ENCODE data around the gene CCDC51.

CCDC51 gene

GRCh38 chr3:48441940-48442339 is 2.0 kb upstream of the CCDC51 start:
- DNase-seq (ENCODE audit: insufficient read length): no peak
- no peak for TF ChIP-seq POLR2AphosphoS5 (IDR thresholded peaks at IDR 0.05; ENCODE audit: low read depth, low read length)
- no peak for TF ChIP-seq POLR2A (IDR thresholded peaks at IDR 0.05; ENCODE audit: low read depth, low read length)
- TF ChIP-seq TAF1 (IDR thresholded peaks at IDR 0.05; ENCODE audit: borderline replicate concordance, low read depth, low read length): no peak
- no peak for FAIRE-seq

- no peak for FAIRE-seq
- no peak for DNase-seq (ENCODE audit: insufficient read length)
- TF ChIP-seq POLR2AphosphoS5 (IDR thresholded peaks at IDR 0.05; ENCODE audit: low read depth, low read length): no peak
- no peak for TF ChIP-seq TAF1 (IDR thresholded peaks at IDR 0.05; ENCODE audit: borderline replicate concordance, low read depth, low read length)
- no peak for TF ChIP-seq POLR2A (IDR thresholded peaks at IDR 0.05; ENCODE audit: low read depth, low read length)
Measured at GRCh38 chr3:48440590-48440958, 655 bp upstream of the CCDC51 start.

GRCh38 chr3:48437812-48438211 is 2.1 kb downstream of the CCDC51 start:
- FAIRE-seq (no peak), DNase-seq (ENCODE audit: insufficient read length) (no peak)
- TF ChIP-seq POLR2AphosphoS5 (IDR thresholded peaks at IDR 0.05; ENCODE audit: low read depth, low read length): no peak
- TF ChIP-seq POLR2A (IDR thresholded peaks at IDR 0.05; ENCODE audit: low read depth, low read length): no peak
- no peak for TF ChIP-seq TAF1 (IDR thresholded peaks at IDR 0.05; ENCODE audit: borderline replicate concordance, low read depth, low read length)

DNA sequence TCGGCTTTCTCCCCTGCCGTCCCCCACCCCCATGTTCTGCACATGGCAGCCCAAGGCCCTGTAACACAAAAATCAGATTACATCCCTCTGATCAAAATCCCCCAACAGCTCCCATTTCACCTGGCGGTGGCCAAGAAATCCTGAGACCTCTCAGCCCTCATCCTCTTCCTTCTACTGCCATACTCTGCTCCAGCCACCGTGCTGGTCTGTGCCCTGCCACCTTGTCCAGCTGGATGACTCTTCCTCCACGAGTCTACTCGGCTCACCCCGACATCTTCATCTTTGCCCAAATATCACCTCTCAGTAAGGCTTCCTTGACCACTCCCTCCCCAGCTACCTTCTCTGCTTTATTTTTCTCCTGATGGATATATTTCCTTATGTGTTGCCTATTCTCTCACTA is 3.1 kb downstream of the CCDC51 start:
- TF ChIP-seq POLR2AphosphoS5 (IDR thresholded peaks at IDR 0.05; ENCODE audit: low read depth, low read length) (no peak), POLR2A (IDR thresholded peaks at IDR 0.05; ENCODE audit: low read depth, low read length) (no peak), TAF1 (IDR thresholded peaks at IDR 0.05; ENCODE audit: borderline replicate concordance, low read depth, low read length) (no peak)
- FAIRE-seq: no peak
- no peak for DNase-seq (ENCODE audit: insufficient read length)

DNA sequence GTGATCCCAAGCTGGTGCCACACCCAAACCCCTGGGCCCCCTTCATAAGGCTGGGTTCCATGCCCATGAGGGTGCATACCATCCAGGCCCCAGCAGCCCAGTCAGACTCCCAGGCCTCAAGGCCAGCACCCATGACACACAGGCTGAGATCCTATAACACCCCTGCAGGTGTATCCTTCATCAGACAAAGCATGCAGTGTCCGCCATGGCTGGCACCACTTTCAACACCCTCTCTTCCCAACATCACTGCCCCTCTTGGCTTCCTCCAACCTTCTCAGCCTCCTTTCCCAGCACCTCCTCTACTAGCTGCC is 3.5 kb downstream of the CCDC51 start:
- FAIRE-seq: no peak
- TF ChIP-seq POLR2AphosphoS5 (IDR thresholded peaks at IDR 0.05; ENCODE audit: low read depth, low read length) (no peak), POLR2A (IDR thresholded peaks at IDR 0.05; ENCODE audit: low read depth, low read length) (no peak), TAF1 (IDR thresholded peaks at IDR 0.05; ENCODE audit: borderline replicate concordance, low read depth, low read length) (no peak)
- no peak for DNase-seq (ENCODE audit: insufficient read length)

DNA sequence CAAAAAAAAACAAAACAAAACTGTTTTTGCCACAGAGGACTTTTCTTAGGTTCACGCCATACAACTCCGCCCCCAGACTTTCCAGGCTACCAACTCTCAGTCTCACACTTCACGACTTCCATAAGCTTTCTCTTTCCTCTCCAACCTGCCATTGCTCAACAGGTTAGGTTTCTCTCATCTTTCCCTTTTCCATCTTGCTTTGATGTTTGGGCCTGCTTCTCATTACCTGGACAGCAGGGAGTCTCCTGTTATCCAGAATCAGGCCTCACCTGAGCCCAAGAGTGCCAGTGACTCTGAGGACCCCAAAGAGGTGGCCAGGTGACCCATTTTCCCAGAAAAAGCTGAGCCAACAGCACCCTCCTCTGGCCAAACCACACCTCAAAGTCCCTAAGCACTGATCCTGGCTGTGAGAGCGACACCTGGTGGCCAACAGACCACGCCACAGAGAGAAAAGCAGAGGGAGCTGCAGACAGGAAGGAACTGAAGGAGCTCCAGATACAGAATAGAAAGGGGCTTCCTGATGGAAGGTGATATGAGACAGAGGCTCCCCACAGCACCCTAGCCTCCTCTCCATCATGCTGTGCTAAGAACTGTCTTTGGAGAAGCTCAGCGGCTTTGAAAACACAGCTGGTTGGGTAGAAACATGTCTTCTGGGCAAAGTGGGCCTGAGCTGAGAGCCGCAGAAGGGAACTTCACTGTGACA is 4.0 kb downstream of the CCDC51 start:
- TF ChIP-seq POLR2A (IDR thresholded peaks at IDR 0.05; ENCODE audit: low read depth, low read length): no peak
- no peak for TF ChIP-seq TAF1 (IDR thresholded peaks at IDR 0.05; ENCODE audit: borderline replicate concordance, low read depth, low read length)
- TF ChIP-seq POLR2AphosphoS5 (IDR thresholded peaks at IDR 0.05; ENCODE audit: low read depth, low read length): no peak
- FAIRE-seq (peak; percentile 88), DNase-seq (ENCODE audit: insufficient read length) (peak; percentile 72)

DNA sequence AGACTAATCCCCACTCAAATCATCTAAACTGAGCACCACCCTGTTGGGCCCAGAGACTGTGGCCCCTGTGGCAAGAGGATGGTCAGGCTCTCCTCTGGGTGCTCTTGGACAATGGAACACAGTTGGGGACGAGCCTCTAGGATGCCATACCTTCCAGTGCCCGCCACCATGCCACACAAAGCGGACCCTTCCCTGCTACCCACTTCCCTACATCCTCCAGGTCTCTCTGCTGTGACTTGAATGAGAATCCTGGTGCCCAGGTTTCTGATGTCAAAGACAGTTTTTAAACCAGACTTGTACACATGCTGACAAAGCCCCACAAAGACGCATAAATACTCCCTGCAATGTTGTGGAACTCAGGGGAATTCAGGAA is 4.7 kb downstream of the CCDC51 start:
- TF ChIP-seq POLR2A (IDR thresholded peaks at IDR 0.05; ENCODE audit: low read depth, low read length): no peak
- TF ChIP-seq TAF1 (IDR thresholded peaks at IDR 0.05; ENCODE audit: borderline replicate concordance, low read depth, low read length): no peak
- DNase-seq (ENCODE audit: insufficient read length) (no peak), FAIRE-seq (no peak)

- FAIRE-seq (no peak), DNase-seq (ENCODE audit: insufficient read length) (no peak)
- TF ChIP-seq POLR2A (IDR thresholded peaks at IDR 0.05; ENCODE audit: low read depth, low read length): no peak
- TF ChIP-seq TAF1 (IDR thresholded peaks at IDR 0.05; ENCODE audit: borderline replicate concordance, low read depth, low read length): no peak
- TF ChIP-seq POLR2AphosphoS5 (IDR thresholded peaks at IDR 0.05; ENCODE audit: low read depth, low read length): no peak
Measured at GRCh38 chr3:48434591-48435222, 5.2 kb downstream of the CCDC51 start.

DNA sequence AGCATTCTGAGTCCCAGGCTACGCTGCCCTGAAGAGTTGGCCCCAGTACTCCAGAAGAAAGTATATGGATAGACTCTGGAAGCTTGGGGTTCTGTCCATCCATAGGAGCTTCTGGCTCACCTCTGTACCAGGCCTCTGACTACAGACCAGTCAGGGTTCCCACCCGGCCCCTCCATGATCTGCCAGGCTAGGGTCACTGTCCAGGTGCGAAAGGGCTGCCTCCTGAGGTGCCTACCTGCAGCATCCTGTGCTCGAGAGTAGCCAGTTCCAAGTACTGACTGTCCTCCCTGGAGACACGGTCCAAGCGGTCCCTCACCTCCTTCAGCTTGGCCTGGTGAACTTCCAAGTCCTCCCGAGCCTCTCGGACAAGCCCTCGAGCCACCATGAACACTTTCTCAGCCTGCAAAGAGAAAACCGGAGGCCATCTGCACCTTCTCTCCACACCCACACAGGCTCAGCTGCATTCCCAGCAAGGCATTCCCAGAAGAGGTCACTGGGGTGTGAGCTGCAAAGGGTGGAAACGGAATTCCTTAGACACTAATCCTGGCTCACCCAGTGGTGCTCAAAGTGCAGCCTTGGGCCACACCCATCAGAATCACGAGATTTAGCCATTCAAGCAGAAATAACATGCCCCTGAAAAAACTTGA is 6.3 kb downstream of the CCDC51 start:
- FAIRE-seq (no peak), DNase-seq (ENCODE audit: insufficient read length) (no peak)
- TF ChIP-seq POLR2A (IDR thresholded peaks at IDR 0.05; ENCODE audit: low read depth, low read length) (no peak), TAF1 (IDR thresholded peaks at IDR 0.05; ENCODE audit: borderline replicate concordance, low read depth, low read length) (no peak), POLR2AphosphoS5 (IDR thresholded peaks at IDR 0.05; ENCODE audit: low read depth, low read length) (no peak)

- DNase-seq (ENCODE audit: insufficient read length) (peak; percentile 23), FAIRE-seq (no peak)
- TF ChIP-seq POLR2A (IDR thresholded peaks at IDR 0.05; ENCODE audit: low read depth, low read length): no peak
- no peak for TF ChIP-seq TAF1 (IDR thresholded peaks at IDR 0.05; ENCODE audit: borderline replicate concordance, low read depth, low read length)
- no peak for TF ChIP-seq POLR2AphosphoS5 (IDR thresholded peaks at IDR 0.05; ENCODE audit: low read depth, low read length)
Measured at GRCh38 chr3:48432411-48433371, 7.2 kb downstream of the CCDC51 start.
